Mesendoderm (in vitro differentiated cells): ENCODE data around the gene CAPN9.

Experiments
- DNase-seq: peaks from one replicate; pipeline ENCODE4 v3.0.0; 2013
- H2AK5ac ChIP-seq: 2 replicates; pipeline ENCODE4 v1.6.1; 2013; ENCODE audit warnings: low read length, inconsistent platforms
- H2BK120ac ChIP-seq: 2 replicates; pipeline ENCODE4 v1.6.1; 2013; ENCODE audit warnings: low read depth, mild to moderate bottlenecking, low read length, moderate library complexity, mixed read lengths
- H2BK15ac ChIP-seq: replicated peaks from 2 replicates; pipeline ENCODE4 v1.6.1; 2013; ENCODE audit warnings: low read depth, mild to moderate bottlenecking, moderate library complexity
- H2BK5ac ChIP-seq: 2 replicates; pipeline ENCODE4 v1.6.1; 2013; ENCODE audit warnings: low read length, inconsistent platforms
- H3K18ac ChIP-seq: 2 replicates; pipeline ENCODE4 v1.6.1; 2013; ENCODE audit warnings: mild to moderate bottlenecking, low read length, mixed read lengths
- H3K23ac ChIP-seq: one replicate; pipeline ENCODE4 v1.6.1; 2013; ENCODE audit warnings: low read length
- H3K27ac ChIP-seq: 2 replicates; pipeline ENCODE4 v1.5.1; 2013; ENCODE audit warnings: low read depth, mild to moderate bottlenecking, inconsistent platforms, low read length, moderate library complexity
- H3K27me3 ChIP-seq: 2 replicates; pipeline ENCODE4 v1.6.1; 2013; ENCODE audit warnings: low read length, control low read depth, mild to moderate bottlenecking, inconsistent platforms; ENCODE audit not compliant: insufficient read depth, poor library complexity
- H3K36me3 ChIP-seq: 2 replicates; pipeline ENCODE4 v1.6.1; 2013; ENCODE audit warnings: low read length, inconsistent platforms; ENCODE audit not compliant: control insufficient read depth, insufficient read depth
- H3K4ac ChIP-seq: one replicate; pipeline ENCODE4 v1.6.1; 2013; ENCODE audit warnings: low read depth, mild to moderate bottlenecking, low read length, moderate library complexity
- H3K4me1 ChIP-seq: 2 replicates; pipeline ENCODE4 v1.6.1; 2013; ENCODE audit warnings: low read depth, low read length, inconsistent platforms; ENCODE audit not compliant: control insufficient read depth
- H3K4me2 ChIP-seq: 2 replicates; pipeline ENCODE4 v1.6.1; 2013; ENCODE audit warnings: low read length
- H3K4me3 ChIP-seq: 2 replicates; pipeline ENCODE4 v1.5.1; 2013; ENCODE audit warnings: mild to moderate bottlenecking, low read length
- H3K56ac ChIP-seq: one replicate; pipeline ENCODE4 v1.6.1; 2013; ENCODE audit warnings: low read length
- H3K79me1 ChIP-seq: 2 replicates; pipeline ENCODE4 v1.6.1; 2013; ENCODE audit warnings: low read length, inconsistent platforms
- H3K79me2 ChIP-seq: 2 replicates; pipeline ENCODE4 v1.6.1; 2013; ENCODE audit warnings: mild to moderate bottlenecking, low read length; ENCODE audit not compliant: control insufficient read depth, insufficient read depth
- H3K9ac ChIP-seq: 2 replicates; pipeline ENCODE4 v1.6.1; 2013; ENCODE audit warnings: low read length, inconsistent platforms
- H4K5ac ChIP-seq: one replicate; pipeline ENCODE4 v1.6.1; 2013; ENCODE audit warnings: low read length
- H4K8ac ChIP-seq: one replicate; pipeline ENCODE4 v1.6.1; 2013; ENCODE audit warnings: low read depth, mild to moderate bottlenecking, control low read depth, low read length, moderate library complexity
- WGBS: extraction: QIAGEN DNeasy Blood & Tissue Kit; methylation state at CpG from one replicate; pipeline ENCODE4 v1.1.7; 2013; ENCODE audit warnings: low lambda C conversion rate, missing lambda C conversion rate; ENCODE audit not compliant: insufficient coverage; ENCODE audit errors: extremely low coverage; 5-methylcytosine and 5-hydroxymethylcytosine counted together

CAPN9 gene

DNA sequence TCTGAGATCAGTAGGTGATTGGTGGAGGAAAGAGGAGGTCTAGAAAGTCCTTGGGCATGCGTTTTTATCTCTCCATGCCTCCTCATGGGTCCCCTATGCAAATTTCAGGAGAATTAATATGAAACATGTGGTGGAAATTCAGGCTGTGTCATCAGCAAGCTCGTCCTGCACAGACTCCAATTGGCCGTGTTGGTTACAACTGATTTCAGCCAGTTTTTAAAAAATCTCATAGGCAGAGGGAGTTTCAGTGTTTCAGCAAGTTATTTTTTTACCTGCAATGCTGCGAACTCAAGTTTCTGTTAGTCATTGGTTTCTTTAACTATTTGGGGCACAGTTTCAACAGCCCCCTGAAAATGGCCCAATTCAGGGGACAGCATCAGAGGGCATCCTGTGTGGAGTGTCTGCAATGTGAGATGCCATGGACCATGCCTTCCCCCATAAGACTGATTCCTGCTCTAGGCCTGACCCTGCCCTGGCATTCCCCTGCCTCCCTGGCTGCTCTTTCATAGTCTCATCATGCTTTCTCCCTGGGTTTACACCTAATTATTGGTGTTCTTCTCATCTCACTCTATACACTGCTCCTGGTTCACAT is 61.2 kb downstream of the CAPN9 start:
- Histone ChIP-seq H2BK15ac (no peak overlapping the region), H3K4me3 (no peak overlapping the region), H2BK5ac (no peak overlapping the region), H4K5ac (no peak overlapping the region), H3K79me2 (no peaks in the 10 kb centered on the region), H4K8ac (no peak overlapping the region), H3K4ac (no peak overlapping the region), H3K23ac (no peak overlapping the region), H3K4me2 (no peak overlapping the region), H3K79me1 (no peaks in the 10 kb centered on the region), H3K27me3 (no peaks in the 10 kb centered on the region), H3K4me1 (no peaks in the 10 kb centered on the region), H3K36me3 (no peaks in the 10 kb centered on the region), H2BK120ac (no peak overlapping the region), H3K27ac (no peak overlapping the region), H3K56ac (no peak overlapping the region), H3K9ac (no peak overlapping the region), H2AK5ac (no peak overlapping the region), H3K18ac (no peak overlapping the region)
- WGBS = no CpG with 5 or more reads among the region's 4 CpGs
- no peak for DNase-seq

DNA sequence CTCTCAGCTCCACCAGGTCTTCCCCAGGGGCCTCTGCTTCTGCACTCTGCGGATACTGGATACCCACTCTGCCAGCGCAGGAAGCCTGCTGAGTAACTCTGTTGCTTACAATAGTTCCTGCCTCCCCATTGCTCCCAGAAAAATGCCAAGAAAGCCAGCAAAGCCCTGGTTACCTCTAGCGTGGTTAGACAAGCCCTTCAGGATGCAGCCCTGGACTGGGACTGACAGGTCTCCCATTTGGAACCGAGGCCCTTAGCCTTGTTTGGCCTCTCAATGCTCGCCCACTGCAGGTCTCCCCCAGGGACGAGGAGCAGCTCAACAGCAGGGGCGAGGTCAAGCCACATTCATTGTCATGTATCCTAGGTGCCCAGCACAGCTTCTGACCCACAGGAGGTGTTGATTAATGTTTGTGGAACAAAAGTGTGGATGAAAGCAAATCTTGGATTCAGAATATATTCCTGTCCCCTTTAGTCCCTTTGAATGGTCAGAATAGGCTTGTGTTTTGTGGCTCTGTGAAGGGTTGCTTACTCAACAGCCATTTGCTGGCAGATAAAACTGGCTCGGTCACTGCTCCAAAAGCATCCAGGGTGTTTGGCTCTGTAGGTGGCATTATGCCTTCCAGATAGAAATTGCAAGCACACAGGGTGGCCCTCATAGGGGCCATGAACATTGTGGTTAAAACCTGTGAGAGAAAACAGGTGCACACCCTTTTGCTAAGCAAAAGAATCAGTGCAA is 62.2 kb downstream of the CAPN9 start:
- Histone ChIP-seq H3K79me2 (no peaks in the 10 kb centered on the region), H4K5ac (no peak overlapping the region), H3K18ac (no peak overlapping the region), H2BK120ac (no peak overlapping the region), H3K36me3 (no peaks in the 10 kb centered on the region), H3K4ac (no peak overlapping the region), H3K56ac (no peak overlapping the region), H2BK15ac (no peak overlapping the region), H3K4me2 (no peak overlapping the region), H2AK5ac (no peak overlapping the region), H4K8ac (no peak overlapping the region), H3K4me1 (no peaks in the 10 kb centered on the region), H3K27ac (no peak overlapping the region), H3K27me3 (no peaks in the 10 kb centered on the region), H3K9ac (no peak overlapping the region), H2BK5ac (no peak overlapping the region), H3K4me3 (no peak overlapping the region), H3K79me1 (no peaks in the 10 kb centered on the region), H3K23ac (no peak overlapping the region)
- DNase-seq = no peak
- no CpG with 5 or more reads among the region's 8 CpGs for WGBS

DNA sequence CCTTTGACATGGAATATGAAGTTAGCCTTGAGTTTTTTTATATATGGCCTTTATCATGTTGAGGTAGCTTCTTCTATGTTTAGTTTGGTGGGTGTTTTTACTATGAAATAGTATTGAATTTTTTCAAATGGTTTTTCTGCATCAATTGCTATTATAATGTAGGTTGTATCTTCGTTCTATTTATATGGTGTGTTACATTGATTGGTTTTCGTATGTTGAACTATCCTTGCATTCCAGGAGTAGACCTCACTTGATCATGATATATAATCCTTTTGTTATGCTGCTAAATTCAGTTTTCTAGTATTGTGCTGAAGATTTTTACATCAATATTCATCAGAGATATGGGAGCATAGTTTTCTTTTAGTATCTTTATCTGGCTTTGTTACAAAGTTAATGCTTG is 65.4 kb downstream of the CAPN9 start:
- H2BK5ac ChIP-seq = no peak overlapping the region
- no peak overlapping the region for H3K4me2 ChIP-seq
- H3K4me1 ChIP-seq = no peaks in the 10 kb centered on the region
- H3K36me3 ChIP-seq = no peaks in the 10 kb centered on the region
- H3K9ac ChIP-seq = no peak overlapping the region
- H3K79me1 ChIP-seq = no peaks in the 10 kb centered on the region
- H3K27me3 ChIP-seq = no peaks in the 10 kb centered on the region
- no peak overlapping the region for H4K5ac ChIP-seq
- no peak overlapping the region for H2BK15ac ChIP-seq
- H3K79me2 ChIP-seq = no peaks in the 10 kb centered on the region
- H3K27ac ChIP-seq = no peak overlapping the region
- no peak overlapping the region for H3K4ac ChIP-seq
- H2AK5ac ChIP-seq = no peak overlapping the region
- H3K18ac ChIP-seq = no peak overlapping the region
- H3K4me3 ChIP-seq = no peak overlapping the region
- H2BK120ac ChIP-seq = no peak overlapping the region
- no peak for DNase-seq
- no peak overlapping the region for H3K23ac ChIP-seq
- no peak overlapping the region for H3K56ac ChIP-seq
- H4K8ac ChIP-seq = no peak overlapping the region
- WGBS = no CpG with 5 or more reads among the region's 2 CpGs

DNA sequence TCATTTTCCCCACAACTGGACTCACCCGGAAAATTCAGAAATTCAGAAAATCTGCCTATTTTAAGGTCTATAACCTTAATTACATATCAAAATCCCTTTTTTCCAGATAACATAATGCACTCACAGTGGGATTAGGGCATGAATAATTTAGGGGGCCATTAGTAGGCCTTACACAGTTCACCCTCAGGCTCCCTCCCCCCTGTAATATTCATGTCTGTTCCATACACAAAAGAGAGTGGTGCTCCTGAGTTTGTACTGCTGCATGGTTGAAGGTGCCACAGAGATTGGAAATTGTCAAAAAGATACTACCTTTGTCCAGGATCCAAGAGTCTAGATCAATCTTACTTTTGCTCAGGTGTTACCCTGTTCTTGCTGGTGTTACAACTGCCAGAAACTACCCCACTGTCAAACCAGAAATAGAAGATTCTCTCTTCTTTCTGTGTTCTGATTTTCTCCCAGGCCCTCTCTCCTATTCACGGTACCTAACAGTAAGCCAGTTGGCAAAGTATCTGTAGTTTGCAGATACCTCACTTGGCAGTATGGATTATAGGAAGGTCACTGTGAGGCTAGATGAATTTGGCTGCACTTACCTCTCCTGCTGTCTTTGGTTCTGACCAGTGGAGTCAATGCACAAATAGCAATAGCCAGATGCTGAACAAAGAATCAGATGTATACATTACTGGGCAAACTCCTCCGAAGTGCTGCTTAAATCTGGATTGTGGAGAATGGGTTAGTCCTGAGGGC is 67.9 kb downstream of the CAPN9 start:
- no peaks in the 10 kb centered on the region for H3K4me1 ChIP-seq
- no peak overlapping the region for H4K8ac ChIP-seq
- no peak for DNase-seq
- no peak overlapping the region for H3K9ac ChIP-seq
- H3K4me2 ChIP-seq = no peak overlapping the region
- WGBS = no CpG with 5 or more reads among the region's 3 CpGs
- no peak overlapping the region for H3K56ac ChIP-seq
- H3K79me2 ChIP-seq = no peaks in the 10 kb centered on the region
- H3K27ac ChIP-seq = no peak overlapping the region
- no peak overlapping the region for H2AK5ac ChIP-seq
- no peak overlapping the region for H2BK15ac ChIP-seq
- H3K79me1 ChIP-seq = no peaks in the 10 kb centered on the region
- no peaks in the 10 kb centered on the region for H3K27me3 ChIP-seq
- H3K23ac ChIP-seq = no peak overlapping the region
- H3K18ac ChIP-seq = no peak overlapping the region
- no peak overlapping the region for H2BK120ac ChIP-seq
- no peaks in the 10 kb centered on the region for H3K36me3 ChIP-seq
- H4K5ac ChIP-seq = no peak overlapping the region
- no peak overlapping the region for H3K4ac ChIP-seq
- H2BK5ac ChIP-seq = no peak overlapping the region
- H3K4me3 ChIP-seq = no peak overlapping the region

DNA sequence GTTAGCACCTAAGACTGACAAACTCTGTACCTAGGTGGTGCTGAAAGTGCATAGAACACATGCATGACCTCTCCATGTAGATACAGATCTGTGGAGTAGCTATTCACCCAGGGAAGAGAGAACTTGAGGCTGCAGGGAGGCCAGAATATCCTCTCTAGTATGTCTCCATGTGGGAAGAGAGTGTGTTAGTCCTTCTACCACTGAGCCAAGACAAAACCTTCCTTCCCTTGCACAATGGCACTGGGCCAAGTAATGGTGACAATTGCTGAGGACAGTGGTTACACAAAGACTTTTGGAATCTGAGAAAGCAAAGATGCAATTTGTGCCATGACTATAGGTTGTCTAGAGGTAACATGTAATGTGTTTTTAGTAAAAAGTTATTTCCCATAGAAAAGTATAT is 68.8 kb downstream of the CAPN9 start:
- H3K27ac ChIP-seq = no peak overlapping the region
- H3K4me3 ChIP-seq = no peak overlapping the region
- no peak overlapping the region for H2BK5ac ChIP-seq
- no peak overlapping the region for H3K56ac ChIP-seq
- H3K4me1 ChIP-seq = no peaks in the 10 kb centered on the region
- H2BK15ac ChIP-seq = no peak overlapping the region
- no peaks in the 10 kb centered on the region for H3K79me1 ChIP-seq
- H4K8ac ChIP-seq = no peak overlapping the region
- no peak overlapping the region for H3K18ac ChIP-seq
- H2AK5ac ChIP-seq = no peak overlapping the region
- no peaks in the 10 kb centered on the region for H3K36me3 ChIP-seq
- no peak for DNase-seq
- H3K23ac ChIP-seq = no peak overlapping the region
- no peak overlapping the region for H3K4me2 ChIP-seq
- H3K9ac ChIP-seq = no peak overlapping the region
- H2BK120ac ChIP-seq = no peak overlapping the region
- H3K4ac ChIP-seq = no peak overlapping the region
- H4K5ac ChIP-seq = no peak overlapping the region
- H3K27me3 ChIP-seq = no peaks in the 10 kb centered on the region
- no peaks in the 10 kb centered on the region for H3K79me2 ChIP-seq
